Measurements from ENCODE around the gene KIF26A.

KIF26A gene

DNA sequence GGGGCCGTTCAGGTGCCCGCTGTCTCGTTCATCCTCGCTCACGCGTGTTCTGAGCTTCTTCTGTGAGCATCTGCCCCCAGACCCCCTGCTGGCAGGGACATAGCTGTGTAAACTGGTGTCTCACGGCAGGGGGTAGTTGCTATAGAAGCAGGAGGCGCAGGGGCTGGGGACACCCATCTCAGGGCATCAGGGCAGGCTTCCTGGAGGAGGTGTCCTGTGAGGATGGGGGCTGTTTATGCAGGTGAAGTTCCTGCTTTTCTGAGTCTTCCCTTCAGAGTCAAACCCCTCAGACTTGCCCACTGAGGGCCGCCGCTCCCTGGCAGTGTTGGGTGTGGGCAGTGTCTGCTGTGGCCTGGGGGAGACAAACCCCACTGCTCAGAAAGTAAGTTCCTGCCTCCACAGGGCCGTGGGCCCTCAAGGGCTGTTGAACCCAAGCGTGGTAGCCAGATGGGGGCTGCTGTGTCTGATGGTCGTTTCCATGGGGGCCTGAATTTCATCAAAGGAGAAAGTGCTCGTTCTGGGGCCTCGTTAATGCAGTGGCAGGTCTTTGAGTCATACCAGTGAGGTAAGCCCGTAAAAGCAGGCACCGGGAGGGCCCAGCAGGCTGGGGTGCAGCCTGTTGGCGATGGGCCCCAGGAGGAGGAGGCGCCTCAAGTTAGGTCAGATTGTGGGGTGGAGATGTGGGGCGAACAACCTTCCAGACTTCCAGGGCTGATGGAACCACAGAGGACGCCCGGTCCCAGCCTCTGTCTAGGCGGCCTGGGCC lies 23.4 kb downstream of the KIF26A start:
- DNase-seq: no peak

DNA sequence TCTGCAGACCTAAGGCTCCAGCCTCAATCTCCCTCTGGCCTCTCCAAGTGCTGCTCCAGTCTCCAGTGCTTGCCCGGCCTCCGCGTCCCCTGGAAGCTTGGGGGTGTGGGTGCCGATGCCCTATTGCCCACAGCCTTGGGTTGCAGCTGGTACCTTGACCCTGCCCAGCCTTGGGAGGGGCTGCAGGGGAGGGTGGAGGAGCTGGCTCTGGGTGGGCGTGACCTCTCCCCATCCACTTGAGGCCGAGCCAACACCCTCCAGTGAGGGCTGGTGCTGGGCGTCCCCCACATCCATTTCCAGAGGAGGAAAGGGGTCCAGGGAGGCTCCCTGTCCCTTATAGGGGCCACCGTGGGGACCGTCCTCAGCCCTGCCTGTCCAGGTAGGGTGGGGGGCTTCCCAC lies 24.1 kb downstream of the KIF26A start:
- DNase-seq: no peak

DNA sequence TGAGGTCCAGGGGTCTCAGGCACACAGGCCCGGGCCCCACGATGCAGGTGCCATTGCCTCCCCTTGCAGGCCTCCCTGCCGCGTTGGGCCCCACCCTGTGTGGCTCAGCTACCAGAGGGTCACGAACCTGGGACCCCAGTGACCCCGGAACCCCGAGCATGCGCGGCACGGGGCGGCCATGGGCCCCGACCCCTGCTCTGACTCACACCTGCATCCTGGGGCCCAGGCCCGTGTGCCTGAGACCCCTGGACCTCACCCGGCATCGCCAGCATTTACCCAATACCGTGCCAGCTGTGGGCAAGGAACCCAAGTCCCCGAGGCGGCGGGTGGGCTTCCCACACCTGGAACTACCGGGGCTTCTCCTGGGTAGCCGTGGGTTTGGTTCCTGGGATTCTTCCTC lies 25.2 kb downstream of the KIF26A start:
- DNase-seq: no peak

DNA sequence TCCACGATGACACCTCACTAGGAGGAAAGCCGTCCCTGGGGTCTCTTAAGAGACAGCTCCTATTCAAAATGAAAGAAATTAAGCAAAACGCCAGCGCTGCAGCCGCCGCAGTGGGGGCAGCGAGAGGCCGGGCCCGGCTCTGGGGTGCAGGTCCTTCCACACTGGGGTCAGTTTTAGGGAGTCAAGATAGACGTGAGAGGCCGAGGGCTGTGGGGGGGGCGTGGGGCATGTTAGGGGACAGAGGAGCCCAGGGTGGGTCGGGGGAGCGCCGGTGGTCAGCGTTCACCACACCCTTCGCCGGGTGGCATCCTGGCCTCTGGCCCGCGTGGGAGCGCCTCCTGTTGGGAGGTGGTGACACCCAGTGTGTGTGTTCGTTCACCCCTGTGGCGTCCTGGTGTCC lies 25.7 kb downstream of the KIF26A start:
- no peak for DNase-seq

DNA sequence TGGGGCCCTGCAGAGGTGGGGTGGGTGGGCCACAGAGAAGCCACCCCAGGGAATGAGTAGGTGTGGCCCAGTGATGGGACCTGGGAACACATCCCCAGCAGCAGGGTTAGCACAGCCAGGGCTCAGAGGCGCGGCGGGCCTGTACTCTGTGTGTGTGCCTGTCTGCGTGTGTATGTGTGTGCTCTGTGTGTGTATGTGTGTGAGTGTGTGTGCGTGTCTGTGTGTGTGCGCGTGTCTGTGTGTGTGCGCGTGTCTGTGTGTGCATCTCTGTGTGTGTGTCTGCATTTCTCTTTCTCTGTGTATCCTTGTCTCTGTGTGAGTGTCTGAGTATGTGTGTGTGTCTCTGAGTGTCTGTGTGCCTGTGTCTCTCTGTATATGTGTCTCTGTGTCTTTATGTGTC lies 26.1 kb downstream of the KIF26A start:
- no peak for DNase-seq

DNA sequence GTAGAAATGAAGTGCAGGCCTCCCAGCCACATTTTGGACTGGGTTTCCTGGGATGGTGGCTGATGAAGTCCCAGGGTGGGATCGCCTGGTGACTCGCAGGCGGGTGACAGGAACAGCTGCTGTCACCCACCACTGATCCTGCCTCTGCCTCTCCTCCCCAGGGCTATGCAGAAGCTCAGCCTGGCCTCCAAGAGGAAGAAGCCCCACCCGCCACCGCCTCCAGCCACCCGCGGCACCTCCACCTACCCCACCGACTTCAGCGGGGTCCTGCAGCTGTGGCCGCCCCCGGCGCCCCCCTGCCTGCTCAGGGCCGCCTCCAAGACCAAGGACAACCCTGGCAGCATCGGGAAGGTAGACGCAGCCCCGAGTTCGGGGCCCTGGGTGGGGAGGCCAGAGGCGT lies 28.3 kb downstream of the KIF26A start:
- DNase-seq: no peak

DNA sequence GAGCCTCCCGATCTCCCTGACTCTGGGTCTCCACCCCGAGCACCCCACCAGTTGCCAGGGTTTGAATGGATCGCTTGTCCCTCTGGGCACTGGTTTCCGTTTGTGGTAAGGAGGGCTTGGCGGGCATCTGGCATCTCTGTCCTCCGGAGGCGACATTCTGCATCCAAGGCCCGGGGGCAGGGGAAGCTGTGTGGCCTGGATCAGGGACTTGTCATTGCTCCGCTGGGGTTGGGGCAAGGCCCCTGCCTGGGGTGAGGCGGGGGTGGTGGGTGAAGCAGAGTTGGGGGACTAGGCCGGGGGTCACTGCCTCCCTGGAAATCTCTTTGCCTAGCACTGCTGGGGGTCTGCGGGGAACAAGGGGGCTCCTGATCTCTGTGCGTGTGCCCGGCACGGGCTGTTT lies 30.2 kb downstream of the KIF26A start:
- DNase-seq: no peak

DNA sequence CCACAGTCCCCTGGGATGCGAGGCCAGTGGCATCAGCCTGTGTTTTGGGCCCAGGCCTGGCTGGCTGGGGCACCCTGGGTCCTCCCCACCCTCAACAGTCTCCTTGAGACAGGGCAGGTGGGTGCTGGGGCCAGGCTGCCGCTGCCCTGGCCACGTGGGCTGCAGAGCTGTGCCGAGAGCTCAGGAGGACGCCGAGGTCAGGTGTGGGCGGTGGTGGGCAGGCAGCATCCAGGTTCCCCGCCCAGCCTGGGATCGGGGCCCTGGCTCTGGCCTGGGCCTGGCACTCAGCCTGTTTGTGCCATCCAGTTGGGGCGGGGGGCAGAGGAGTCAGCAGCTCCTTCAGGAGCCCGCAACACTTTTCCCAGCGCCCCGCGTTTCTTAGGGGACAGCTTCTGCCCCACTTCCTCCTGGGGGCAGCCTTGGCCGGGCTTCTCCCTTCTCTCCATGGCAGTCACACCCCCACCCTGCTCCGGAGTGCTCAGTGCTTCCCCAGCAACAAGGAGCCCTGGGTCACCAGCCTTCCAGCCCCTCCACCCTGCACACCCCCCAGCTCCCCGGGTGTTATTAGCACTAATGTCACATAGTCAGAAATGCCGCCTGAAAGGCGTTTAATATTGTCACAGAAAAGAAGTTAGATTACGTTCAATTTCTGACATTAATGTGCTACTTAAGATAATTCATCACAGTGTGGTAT lies 30.8 kb downstream of the KIF26A start:
- DNase-seq: no peak

DNA sequence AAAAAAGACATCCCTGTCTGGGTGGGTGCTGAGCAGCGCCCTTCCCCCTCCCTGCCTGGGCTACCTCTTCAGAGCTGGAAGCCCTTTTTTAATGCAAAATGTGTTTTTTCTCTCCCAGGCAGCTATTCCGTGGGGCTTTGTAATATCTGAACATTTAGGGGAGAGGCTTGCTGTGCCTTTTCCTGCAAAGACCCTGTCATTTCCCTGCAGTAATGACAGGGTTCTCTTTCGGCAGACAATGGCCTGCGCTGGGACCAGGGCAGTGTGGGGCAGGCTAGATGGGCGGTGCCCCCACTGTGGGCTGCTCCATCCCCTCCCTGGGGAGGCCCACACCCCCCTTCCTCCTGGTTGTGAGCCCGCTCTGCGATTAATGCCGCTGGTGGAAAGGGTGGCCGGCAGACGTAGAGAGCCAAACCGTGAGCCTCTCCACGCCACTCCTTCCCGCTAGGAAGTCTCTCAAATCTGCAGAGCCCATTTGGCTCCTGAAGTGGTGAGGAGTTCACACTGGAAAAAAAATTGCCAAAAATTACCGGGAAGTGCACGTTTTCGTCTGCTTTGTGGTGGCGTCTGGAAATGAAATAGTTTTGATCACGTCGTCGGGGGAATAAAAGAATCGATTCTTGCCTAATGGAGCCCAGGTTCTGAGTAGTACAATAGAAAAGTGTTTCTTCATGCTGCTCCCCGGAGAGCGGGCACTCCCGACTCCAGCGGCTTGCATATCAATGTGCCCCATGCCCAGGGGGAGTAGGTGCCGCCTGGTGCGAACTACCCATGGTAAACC lies 31.5 kb downstream of the KIF26A start:
- DNase-seq: no peak

DNA sequence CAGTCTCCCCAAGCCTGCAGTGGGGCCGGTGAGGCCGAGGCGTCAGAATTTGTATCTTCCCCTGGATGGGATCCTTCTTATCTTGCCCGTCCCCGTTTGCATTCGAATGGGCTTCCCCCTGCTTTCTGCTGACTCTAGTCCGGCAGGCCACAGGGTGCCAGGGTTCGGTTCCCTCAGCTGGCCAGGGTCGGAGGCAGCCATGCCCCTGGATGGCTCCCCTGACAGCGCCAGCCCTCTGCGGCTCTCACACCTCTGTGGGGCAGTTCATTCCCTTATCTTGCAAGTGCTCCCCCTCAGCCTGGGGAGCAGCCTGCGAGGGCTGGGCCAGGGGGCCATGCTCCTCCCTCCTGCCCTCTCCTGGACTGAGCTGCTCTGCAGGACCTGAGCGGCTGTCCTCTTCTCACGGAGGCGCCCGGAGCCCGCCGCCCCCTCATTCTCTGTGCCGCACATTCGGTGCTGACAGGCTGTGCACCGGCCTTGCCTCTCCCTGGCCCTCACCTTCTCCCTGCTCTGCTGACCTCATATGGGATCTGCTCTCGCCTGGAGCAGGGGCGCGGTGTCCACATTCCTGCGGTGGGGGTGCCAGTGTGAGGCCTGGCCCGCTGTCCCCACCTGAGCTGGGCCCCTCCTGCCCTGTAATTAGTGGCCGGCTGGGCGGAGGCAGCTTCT lies 32.8 kb downstream of the KIF26A start:
- DNase-seq: no peak

DNA sequence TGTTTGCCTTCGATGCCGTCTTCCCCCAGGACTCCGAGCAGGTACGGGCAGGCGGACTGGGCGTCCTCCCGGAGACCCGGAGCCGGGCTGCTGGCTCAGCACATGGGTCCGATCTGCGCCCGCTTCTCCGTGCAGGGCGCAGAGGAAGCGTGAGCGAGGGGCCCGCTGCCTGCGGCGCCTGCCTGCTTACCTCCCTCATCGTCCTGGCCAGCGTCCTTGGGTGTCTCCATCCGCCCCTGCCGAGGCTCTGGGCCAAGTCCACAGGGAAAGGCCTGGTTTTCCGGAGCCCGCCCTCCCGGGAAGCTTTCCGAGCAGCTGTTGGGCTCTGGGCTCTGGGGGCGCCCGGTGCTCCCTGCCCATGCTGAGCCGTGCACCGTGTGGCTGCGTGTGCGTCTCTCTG lies 33.5 kb downstream of the KIF26A start:
- no peak for DNase-seq

DNA sequence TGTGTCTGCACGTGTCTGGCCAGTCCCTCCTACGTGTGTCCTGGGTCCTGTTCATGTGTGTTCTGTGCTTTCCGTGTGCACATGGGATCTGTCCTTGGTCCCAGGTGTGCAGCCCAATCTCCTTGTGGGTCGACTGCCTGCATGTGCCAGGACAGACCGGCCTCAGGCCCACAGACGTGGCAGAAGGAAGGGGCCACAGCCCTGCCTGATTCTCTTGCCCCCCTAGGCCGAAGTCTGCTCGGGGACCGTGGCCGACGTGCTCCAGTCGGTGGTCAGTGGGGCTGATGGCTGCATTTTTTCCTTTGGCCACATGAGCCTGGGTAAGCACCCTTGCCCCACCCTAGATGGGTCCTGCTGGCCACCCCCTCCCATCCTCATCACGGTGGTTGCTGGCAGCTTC lies 34.0 kb downstream of the KIF26A start:
- no peak for DNase-seq

DNA sequence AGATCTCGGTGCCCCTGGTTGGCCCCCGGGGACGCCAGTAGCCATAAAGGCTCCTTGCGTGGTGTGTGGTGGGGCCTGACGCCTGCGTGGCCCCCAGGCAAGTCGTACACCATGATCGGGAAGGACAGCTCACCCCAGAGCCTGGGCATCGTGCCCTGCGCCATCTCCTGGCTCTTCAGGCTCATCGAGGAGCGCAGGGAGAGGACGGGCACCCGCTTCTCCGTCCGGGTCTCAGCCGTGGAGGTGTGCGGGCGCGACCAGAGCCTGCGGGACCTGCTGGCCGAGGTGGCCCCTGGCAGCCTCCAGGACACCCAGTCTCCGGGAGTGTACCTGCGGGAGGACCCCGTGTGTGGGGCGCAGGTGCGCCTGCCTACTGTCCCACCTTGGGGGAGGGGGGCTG lies 34.5 kb downstream of the KIF26A start:
- DNase-seq: no peak

DNA sequence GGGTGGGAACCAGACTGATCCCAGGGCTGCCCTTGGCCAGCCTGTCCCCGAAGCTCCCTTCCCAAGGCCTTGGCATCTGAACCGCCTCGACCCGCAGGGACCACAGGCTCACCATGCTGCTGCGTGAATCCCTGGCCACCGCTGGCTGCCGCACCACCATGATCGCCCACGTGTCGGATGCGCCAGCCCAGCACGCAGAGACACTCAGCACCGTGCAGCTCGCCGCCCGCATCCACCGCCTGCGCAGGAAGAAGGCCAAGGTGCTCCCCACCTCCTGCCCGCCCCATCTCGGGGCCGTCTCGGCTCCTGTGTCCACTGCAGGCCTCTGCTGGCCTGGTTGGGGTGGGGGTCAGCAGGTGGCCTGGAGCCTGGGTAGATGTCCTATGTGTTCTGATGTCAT lies 35.7 kb downstream of the KIF26A start:
- DNase-seq: no peak

DNA sequence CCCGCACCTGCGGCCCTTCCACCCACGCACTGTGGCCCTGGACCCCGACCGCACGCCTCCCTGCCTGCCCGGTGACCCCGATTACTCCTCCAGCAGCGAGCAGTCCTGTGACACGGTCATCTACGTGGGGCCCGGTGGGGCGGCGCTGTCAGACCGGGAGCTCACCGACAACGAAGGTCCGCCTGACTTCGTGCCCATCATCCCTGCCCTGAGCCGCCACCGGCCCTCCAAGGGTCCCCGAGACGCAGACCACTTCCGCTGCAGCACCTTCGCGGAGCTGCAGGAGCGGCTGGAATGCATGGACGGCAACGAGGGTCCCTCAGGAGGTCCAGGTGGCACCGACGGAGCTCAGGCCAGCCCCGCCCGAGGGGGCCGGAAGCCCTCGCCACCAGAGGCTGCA lies 36.7 kb downstream of the KIF26A start:
- no peak for DNase-seq

DNA sequence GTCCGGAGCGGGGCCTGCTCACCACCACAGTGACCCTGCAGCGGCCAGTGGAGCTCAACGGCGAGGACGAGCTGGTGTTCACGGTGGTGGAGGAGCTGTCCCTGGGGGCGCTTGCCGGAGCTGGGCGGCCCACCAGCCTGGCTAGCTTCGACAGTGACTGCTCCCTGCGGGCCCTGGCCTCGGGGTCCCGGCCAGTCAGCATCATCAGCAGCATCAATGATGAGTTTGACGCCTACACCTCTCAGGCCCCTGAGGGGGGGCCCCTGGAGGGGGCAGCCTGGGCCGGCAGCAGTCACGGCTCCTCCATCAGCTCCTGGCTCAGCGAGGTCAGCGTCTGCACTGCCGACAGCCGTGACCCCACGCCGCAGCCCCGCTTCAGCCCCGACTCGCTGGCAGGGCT lies 37.4 kb downstream of the KIF26A start:
- no peak for DNase-seq

DNA sequence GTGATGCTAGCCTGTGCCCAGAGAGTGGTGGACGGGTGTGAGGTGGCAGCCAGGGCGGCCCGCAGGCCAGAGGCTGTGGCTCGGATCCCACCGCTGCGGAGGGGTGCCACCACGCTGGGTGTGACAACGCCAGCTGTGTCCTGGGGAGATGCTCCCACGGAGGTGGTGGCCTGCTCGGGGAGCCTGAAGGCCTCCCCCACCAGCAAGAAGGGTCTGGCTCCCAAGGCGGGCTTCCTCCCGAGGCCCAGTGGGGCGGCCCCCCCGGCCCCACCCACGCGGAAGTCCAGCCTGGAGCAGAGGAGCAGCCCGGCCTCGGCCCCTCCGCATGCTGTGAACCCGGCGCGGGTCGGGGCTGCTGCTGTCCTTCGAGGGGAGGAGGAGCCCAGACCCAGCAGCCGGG lies 38.2 kb downstream of the KIF26A start:
- DNase-seq: no peak

DNA sequence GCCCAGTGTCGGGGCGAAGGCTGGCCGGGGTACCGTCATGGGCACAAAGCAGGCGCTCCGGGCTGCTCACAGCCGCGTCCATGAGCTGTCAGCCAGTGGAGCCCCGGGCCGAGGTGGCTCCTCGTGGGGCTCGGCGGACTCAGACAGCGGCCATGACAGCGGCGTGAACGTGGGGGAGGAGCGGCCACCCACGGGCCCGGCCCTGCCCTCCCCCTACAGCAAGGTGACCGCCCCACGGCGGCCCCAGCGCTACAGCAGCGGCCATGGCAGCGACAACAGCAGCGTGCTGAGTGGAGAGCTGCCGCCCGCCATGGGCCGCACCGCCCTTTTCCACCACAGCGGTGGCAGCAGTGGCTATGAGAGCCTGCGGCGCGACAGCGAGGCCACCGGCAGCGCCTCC lies 39.0 kb downstream of the KIF26A start:
- DNase-seq: no peak

DNA sequence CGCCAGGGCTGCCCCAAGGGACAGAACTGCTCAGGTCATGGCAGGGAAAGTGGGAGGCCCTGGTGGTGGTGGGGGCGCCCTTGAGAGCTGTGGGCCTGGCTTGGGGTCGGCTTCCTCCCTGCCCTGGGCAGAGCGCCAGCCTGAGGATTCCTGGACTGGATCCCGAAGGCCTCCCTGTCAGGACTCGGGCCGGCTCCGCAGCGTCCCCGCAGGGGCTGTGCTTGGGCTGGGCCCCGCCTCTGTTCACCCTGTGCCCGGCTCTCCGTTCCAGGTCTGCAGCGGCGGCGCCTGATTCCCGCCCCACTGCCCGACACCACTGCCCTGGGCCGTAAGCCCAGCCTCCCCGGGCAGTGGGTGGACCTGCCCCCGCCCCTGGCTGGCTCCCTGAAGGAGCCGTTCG lies 39.9 kb downstream of the KIF26A start:
- DNase-seq: no peak

DNA sequence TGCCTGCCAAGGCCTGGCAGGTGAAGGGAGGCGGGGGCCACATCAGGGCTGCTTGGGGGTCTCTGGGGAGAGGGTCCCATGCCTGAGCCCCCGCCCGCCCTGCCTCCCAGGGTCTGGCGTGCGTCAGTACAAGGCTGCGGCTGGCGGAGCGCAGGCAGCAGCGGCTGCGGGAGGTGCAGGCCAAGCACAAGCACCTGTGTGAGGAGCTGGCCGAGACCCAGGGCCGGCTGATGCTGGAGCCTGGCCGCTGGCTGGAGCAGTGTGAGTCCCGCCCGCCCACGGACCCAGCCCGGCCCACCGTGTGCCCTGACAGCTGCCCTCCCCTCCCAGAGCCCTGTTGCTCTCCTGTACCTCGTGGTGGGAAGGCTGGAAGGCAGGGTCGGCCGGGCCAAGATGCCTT lies 40.7 kb downstream of the KIF26A start:
- no peak for DNase-seq

DNA sequence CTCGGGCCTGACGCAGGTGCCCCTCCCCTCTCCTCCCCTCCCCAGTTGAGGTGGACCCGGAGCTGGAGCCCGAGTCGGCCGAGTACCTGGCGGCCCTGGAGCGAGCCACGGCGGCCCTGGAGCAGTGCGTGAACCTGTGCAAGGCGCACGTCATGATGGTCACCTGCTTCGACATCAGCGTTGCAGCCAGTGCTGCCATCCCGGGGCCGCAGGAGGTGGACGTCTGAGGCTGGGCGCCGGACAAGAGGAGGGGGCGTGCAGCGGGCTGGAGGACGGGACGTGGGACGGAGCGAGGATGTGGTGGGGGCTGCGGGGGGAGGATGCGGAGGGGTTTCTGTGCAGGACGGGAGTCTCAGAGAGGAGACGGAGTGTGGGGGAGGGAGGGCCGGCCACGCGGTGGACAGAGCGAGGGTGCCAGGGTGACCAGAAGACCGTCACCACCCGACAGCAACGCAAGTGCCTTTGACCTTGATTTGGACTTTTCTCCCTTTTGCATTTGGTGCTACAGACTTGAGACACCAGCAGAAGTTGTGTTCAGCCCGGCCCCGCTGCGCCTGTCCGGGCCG lies 41.3 kb downstream of the KIF26A start:
- DNase-seq: no peak

DNA sequence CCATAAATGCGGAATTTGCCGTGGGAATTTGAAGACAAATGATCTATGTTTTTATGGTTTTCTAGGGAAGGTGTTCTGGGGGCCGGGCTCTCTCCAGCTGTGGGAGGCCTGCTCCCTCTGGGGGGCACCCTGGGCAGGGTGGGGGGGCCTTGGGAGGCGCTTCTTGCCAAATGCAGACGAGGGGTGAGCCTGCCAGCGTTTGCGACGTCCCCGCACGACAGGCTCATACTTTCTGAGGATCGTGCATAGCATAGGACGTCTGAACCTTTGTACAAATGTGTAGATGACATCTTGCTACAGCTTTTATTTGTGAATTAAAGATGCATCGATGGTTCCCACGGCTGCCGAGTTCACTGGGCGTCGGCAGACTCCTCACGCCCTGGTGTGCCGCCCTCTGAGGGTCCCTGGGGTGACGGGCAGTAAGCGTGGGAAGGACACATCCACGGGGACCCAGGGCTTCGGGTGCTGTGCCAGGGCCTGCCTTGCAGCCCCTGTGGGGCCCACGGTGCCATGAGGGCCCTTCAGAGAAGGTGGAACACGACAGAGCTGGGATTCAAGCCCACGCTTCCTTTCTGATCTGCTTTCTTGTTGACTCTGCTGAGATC lies 42.3 kb downstream of the KIF26A start:
- no peak for DNase-seq
